Uterus (tissue), 4 donors: Measurements from ENCODE around the gene SEC11A. TPM values are rescaled to one million over a fixed set of nuclear protein-coding genes. Genes with fewer than 3 reads are reported as not detected.

ENCODE experiments used
- DNase-seq, 2 donors: peaks; one replicate each; pipeline ENCODE4 v3.0.0-alpha.2; 2019 to 2020
- H3K27ac ChIP-seq, 2 donors: fragments of 200-600 bp; sonication (generic); 1 replicate in 1 of 2; 2 replicates in 1 of 2; pipeline ENCODE4 v1.5.1; 2016 to 2018
- H3K27me3 ChIP-seq, 2 donors: fragments of 200-600 bp; sonication (generic); one replicate each; pipeline ENCODE4 v1.5.1; 2018 to 2019; ENCODE audit warnings: control low read depth in 1 of 2
- H3K36me3 ChIP-seq, 2 donors: fragments of 200-600 bp; sonication (generic); one replicate each; pipeline ENCODE4 v1.5.1; 2019; ENCODE audit warnings: control low read depth in 1 of 2
- H3K4me1 ChIP-seq, 2 donors: fragments of 200-600 bp; sonication (generic); one replicate each; pipeline ENCODE4 v1.5.1; 2018 to 2019; ENCODE audit warnings: control low read depth in 1 of 2
- H3K4me3 ChIP-seq, 2 donors: fragments of 200-600 bp; sonication (generic); 1 replicate in 1 of 2; 2 replicates in 1 of 2; pipeline ENCODE4 v1.5.1; 2018 to 2019; ENCODE audit warnings: mild to moderate bottlenecking in 1 of 2
- H3K9me3 ChIP-seq, 2 donors: fragments of 200-600 bp; sonication (generic); one replicate each; pipeline ENCODE4 v1.5.1; 2019; ENCODE audit warnings: control low read depth in 1 of 2
- POLR2A ChIP-seq, 2 donors: fragments of 450-650 bp; IDR thresholded peaks; one replicate each; pipeline ENCODE4 v1.6.1; 2016; ENCODE audit warnings: antibody characterized with exemption in 2 of 2, mild to moderate bottlenecking in 1 of 2, moderate library complexity in 1 of 2
- intact Hi-C: fragments of 100-400 bp; cut with DNase I; formaldehyde crosslinking; loops from one replicate; pipeline ENCODE4 v1.15.1; 2023; ENCODE audit warnings: low total_unique reads
- total RNA-seq, 4 donors: library from RNA; depleted of rRNA in 3 of 4; stranded (reverse); fragments of >200 nt in 3 of 4; gene quantifications; one replicate each; pipeline versions ENCODE4 v1.1.0 to v1.2.4, GENCODE V29; 2014 to 2023
- TF ChIP-seq, protein P1 (sequence below), 4 experiments: fragments of 200-600 bp in 2 of 4; fragments of 450-650 bp in 2 of 4; sonication (generic) in 2 of 4; IDR thresholded peaks; one replicate each; pipeline ENCODE4 v1.5.1; 2016 to 2019; ENCODE audit warnings: antibody characterized with exemption in 4 of 4, mild to moderate bottlenecking in 2 of 4, moderate library complexity in 1 of 4
- donor health status: DM: yes; HTN: yes; CAD: no.

The SEC11A gene
- total RNA-seq, 4 donors from 2014 or later = 117 to 261 (median 204) TPM

DNA sequence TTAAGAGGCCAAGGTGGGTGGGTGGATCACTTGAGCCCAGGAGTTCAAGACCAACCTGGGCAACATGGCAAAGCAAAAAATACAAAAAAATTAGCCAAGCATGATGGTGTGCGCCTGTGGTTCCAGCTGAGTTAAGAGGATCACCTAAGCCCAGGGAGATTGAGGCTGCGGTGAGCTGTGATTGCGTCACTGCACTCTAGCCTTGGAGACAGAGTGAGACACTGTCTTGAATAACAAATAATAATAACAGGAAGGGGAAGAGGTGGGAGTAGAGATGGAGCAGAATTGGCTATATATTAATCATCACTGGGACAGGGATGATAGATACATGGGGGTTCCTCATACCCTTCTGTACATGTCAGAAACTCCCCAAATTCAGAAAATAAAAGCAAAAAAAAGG lies 34.1 kb downstream of the SEC11A start:
- Histone ChIP-seq H3K27ac (no peak overlapping the region), H3K4me3 (no peak overlapping the region), H3K27me3 (no peaks in the 10 kb centered on the region), H3K9me3 (no peaks in the 10 kb centered on the region), H3K4me1 (no peaks in the 10 kb centered on the region), H3K36me3 (no peaks in the 10 kb centered on the region)
- no peak for TF ChIP-seq POLR2A (IDR thresholded peaks at IDR 0.05)
- TF ChIP-seq, protein P1, sequence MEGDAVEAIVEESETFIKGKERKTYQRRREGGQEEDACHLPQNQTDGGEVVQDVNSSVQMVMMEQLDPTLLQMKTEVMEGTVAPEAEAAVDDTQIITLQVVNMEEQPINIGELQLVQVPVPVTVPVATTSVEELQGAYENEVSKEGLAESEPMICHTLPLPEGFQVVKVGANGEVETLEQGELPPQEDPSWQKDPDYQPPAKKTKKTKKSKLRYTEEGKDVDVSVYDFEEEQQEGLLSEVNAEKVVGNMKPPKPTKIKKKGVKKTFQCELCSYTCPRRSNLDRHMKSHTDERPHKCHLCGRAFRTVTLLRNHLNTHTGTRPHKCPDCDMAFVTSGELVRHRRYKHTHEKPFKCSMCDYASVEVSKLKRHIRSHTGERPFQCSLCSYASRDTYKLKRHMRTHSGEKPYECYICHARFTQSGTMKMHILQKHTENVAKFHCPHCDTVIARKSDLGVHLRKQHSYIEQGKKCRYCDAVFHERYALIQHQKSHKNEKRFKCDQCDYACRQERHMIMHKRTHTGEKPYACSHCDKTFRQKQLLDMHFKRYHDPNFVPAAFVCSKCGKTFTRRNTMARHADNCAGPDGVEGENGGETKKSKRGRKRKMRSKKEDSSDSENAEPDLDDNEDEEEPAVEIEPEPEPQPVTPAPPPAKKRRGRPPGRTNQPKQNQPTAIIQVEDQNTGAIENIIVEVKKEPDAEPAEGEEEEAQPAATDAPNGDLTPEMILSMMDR (IDR thresholded peaks at IDR 0.05) = no peak
- intact Hi-C loops = no loop called here
- no peak for DNase-seq

DNA sequence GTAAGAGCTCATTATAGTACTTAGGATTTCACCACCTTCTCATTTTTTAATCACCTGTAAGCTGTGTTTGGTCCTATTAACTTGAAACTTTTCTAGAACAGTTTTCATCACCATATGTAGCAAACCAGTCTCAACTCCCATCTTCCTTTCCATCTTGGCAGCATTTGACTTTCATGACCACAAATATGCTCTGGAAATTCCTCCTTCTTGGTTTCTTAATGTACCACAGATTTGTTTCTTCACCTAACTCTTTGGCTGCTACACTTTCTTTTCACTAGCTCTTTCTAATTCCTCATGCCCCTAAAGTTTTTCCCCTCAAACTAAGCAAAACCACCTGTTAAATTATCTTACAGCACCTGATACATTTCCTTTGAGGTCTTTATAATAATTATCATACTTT lies 44.7 kb downstream of the SEC11A start:
- H3K27me3 ChIP-seq = no peaks in the 10 kb centered on the region
- no peaks in the 10 kb centered on the region for H3K9me3 ChIP-seq
- DNase-seq = no peak
- no peaks in the 10 kb centered on the region for H3K36me3 ChIP-seq
- H3K4me1 ChIP-seq = no peaks in the 10 kb centered on the region
- intact Hi-C loops = no loop called here
- no peak overlapping the region for H3K4me3 ChIP-seq
- no peak for TF ChIP-seq POLR2A (IDR thresholded peaks at IDR 0.05)
- TF ChIP-seq, protein P1 (IDR thresholded peaks at IDR 0.05) = no peak
- H3K27ac ChIP-seq = no peak overlapping the region

DNA sequence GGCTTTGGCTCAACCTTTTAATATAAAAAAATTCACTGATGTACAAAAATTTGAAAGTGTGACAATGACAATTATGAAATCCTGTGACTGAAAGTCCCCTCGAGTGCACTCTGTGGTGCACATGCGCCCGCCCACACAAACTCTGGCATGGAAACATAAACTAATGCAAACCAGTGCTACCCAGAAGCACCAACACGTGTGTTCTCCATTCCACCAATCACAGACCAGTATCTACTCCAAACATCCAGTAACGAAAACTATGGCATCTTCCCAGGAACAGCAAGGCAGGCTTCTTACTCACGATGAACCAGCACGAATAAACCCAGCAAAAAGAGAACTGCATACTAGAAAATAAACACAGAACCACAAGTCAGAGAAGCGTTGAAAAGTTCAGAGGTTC lies 46.2 kb downstream of the SEC11A start:
- Histone ChIP-seq H3K36me3 (no peaks in the 10 kb centered on the region), H3K27me3 (no peaks in the 10 kb centered on the region), H3K4me3 (no peak overlapping the region), H3K27ac (no peak overlapping the region), H3K4me1 (no peaks in the 10 kb centered on the region), H3K9me3 (no peaks in the 10 kb centered on the region)
- intact Hi-C loops = no loop called here
- DNase-seq = no peak
- no peak for TF ChIP-seq POLR2A (IDR thresholded peaks at IDR 0.05)
- TF ChIP-seq, protein P1 (IDR thresholded peaks at IDR 0.05) = no peak

- no peak overlapping the region for H3K4me3 ChIP-seq
- H3K36me3 ChIP-seq = no peaks in the 10 kb centered on the region
- H3K4me1 ChIP-seq = no peaks in the 10 kb centered on the region
- no peak overlapping the region for H3K27ac ChIP-seq
- intact Hi-C loops = no loop called here
- TF ChIP-seq, protein P1 (IDR thresholded peaks at IDR 0.05) = no peak
- TF ChIP-seq POLR2A (IDR thresholded peaks at IDR 0.05) = no peak
- no peaks in the 10 kb centered on the region for H3K27me3 ChIP-seq
- no peak for DNase-seq
- H3K9me3 ChIP-seq = no peaks in the 10 kb centered on the region
These were observed 47.5 kb downstream of the SEC11A start for GRCh38 chr15:84668221-84668982.

DNA sequence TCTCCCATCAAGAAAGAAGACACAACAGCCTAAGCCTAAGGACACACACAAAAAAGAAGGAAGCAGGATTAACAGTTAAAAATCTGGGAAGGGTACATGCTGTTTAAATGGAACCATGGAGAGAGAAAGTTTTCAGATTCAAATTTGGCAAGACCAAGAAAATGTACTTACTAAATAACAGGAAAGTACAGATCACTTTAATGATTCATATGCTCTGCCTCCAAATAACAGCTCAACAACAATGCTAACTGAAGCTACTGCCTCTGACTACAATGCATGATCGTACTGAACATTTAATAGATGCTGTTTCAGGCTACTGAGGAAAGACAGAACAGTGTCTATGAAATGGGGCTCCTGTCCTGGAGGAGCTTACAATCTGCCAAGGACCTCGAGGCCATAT lies 49.6 kb downstream of the SEC11A start:
- H3K9me3 ChIP-seq = no peaks in the 10 kb centered on the region
- no peaks in the 10 kb centered on the region for H3K27me3 ChIP-seq
- no peaks in the 10 kb centered on the region for H3K36me3 ChIP-seq
- H3K4me3 ChIP-seq = no peak overlapping the region
- no peak for DNase-seq
- TF ChIP-seq POLR2A (IDR thresholded peaks at IDR 0.05) = no peak
- TF ChIP-seq, protein P1 (IDR thresholded peaks at IDR 0.05) = no peak
- intact Hi-C loops = no loop called here
- no peaks in the 10 kb centered on the region for H3K4me1 ChIP-seq
- H3K27ac ChIP-seq = no peak overlapping the region
